GM15510 (cell line): ENCODE results near the gene INO80D.
A peak's percentile ranks its signal among the peaks of the same experiment; 100 is the strongest.

ENCODE experiments used
- POLR2A ChIP-seq: IDR thresholded peaks from 3 replicates; pipeline ENCODE4 v1.6.1; 2011; ENCODE audit warnings: borderline replicate concordance; ENCODE audit not compliant: insufficient read length; ENCODE audit errors: extremely low read depth

INO80D gene

DNA sequence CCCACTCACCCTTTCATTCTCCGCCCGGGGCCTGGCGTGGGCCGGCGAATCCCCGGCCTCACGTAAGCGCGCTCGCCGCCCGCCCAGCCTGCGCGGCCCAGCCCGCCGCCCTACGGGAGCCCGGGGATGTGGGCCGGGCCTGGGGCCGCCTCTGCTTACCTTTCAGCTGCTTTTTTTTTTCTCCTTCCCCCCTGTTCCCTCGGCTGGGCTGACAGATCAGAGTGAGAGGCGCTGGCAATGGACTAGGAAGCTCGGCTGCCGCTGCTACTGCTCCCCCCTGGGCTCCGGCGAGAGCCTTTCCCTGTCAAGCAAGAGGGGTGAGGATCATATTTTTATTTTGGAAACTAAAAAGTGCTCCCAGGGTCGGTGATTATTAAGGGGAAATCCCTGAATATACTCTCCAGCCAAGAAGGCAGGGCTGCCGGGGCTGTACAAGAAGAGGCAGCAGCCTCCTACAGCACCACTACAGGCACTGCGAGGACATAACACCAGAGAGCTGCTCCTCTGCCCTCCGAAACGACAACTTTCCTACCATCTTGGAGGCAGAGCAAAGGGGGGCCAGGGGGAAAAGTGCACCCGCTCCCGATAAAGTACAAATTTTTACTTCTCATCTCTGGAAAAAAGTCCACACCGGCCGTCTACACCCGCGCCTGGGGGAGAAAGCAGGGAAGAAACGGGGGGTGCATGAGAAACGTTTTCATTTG, at the start of gene INO80D:
TSS of gene INO80D (minus strand) at position 433 of the 704 bp plus-strand sequence. CDS start 23,158 bp downstream, outside the sequence.
- peak; percentile 51 for TF ChIP-seq POLR2A

DNA sequence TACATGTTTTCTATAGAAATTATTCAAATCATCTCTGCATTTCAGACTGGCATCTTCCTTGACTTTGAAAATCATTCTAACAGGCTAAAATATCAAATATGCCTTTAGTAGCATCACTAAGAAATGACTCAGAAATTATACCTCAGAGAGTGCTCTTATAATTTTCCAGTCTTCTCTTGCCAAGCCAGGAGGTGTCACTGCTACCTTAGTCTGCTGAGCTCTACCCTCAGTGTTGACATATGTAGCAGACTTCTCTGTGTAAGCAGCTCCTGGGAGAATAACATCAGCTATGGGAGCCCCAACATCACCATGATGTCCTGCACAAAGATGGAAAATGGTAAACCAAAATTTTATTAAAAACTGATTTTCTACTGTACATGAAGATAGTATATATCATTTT, 41.7 kb upstream of the INO80D start:
- TF ChIP-seq POLR2A: no peak

GRCh38 chr2:206125901-206126300, 39.9 kb upstream of the INO80D start:
- no peak for TF ChIP-seq POLR2A

- TF ChIP-seq POLR2A: no peak
These were observed 30.3 kb upstream of the INO80D start for GRCh38 chr2:206116278-206116677.

- no peak for TF ChIP-seq POLR2A
These were observed 29.1 kb upstream of the INO80D start for GRCh38 chr2:206115026-206115578.

- no peak for TF ChIP-seq POLR2A
These were observed 27.0 kb upstream of the INO80D start for GRCh38 chr2:206112846-206113547.

DNA sequence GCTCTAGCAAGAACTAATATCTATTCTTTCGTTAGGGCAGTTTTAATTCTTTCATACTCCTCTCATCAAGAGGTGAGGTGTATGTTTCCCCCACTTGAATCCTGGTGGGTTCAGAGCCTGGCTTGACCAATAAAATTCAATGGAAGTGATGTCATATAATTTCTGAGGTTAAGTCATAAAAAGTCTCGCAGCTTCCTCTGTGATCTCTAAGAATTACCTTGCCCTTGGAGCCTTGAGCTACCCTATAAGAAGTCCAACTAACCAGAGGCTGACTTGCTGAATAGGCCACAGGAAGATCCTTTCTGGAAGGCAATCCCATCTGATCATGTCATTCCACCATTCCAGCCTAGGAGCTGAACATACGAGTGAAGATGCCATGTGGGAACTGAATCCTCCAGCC, 26.1 kb upstream of the INO80D start:
- no peak for TF ChIP-seq POLR2A

DNA sequence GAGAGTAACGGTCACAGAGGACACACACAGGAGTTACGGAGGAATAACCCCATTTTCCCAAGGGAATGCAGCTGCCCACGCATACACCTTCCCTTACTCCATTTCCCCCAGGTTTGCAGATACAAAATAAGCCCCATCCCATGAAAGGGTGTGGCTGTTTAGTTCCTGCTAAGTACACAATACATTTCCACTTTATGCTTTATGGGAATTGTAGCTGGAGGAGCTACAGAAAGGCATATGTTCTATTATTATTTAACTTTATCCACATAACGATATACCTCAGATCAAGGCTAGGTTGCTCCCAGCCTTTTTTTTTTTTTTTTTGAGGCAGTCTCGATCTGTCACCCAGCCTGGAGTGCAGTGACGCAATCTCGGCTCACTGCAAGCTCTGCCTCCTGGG, 22.7 kb upstream of the INO80D start:
- TF ChIP-seq POLR2A: no peak

DNA sequence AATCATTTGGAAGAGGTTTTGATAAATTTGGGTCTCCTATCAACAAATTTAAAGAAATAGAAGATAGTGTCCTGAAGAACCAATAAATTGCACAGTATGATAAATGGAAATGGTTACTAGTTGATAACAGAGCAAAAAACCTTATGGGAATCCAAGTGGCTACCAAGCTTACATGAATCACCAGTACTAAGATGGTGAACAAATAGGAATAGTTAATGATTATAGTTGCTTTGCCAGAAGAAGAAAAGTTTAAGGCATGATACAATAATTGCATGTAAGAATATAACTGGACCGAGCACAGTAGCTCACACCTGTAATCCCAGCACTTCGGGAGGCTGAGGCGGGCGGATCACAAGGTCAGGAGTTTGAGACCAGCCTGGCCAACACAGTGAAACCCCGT, 19.6 kb upstream of the INO80D start:
- TF ChIP-seq POLR2A: no peak

GRCh38 chr2:206105038-206105437, 19.1 kb upstream of the INO80D start:
- TF ChIP-seq POLR2A: no peak

DNA sequence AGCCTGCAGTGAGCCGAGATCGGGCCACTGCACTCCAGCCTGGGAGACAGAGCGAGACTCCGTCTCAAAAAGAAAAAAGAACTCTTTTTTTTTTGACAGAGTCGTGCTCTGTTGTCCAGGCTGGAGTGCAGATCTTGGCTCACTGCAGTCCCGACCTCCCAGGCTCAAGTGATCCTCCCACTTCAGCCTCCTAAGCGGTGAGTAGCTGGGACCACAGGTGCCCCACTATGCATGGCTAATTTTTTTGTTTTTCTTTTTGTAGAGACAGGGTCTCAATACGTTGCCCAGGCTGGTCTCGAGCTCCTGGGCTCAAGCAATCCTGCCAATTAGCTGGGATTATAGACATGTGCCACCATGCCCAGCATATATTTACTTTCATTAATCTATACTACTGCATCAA, 12.5 kb upstream of the INO80D start:
- no peak for TF ChIP-seq POLR2A

- TF ChIP-seq POLR2A: no peak
These were observed 10.9 kb upstream of the INO80D start for GRCh38 chr2:206096876-206097275.

- TF ChIP-seq POLR2A: no peak
These were observed 9.8 kb upstream of the INO80D start for GRCh38 chr2:206095536-206096332.

DNA sequence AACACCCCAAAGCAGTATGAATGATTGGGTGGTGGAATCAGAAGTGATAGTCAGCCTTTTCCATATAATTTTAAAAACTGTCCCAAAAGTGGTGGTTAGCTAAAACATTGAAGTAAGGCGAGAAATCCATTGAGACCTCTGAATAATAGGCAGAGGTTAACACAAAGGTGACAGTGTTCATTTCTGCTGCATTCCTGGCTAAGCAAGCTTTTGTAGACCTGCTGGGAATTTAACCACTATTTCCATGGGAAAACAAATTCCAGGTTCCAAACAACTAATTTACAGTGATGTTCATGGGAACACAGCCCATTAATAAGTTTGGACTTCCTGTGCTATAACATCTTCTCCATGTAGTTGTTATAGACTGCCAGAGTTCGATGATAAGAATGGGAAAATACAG, 6.3 kb upstream of the INO80D start:
- no peak for TF ChIP-seq POLR2A

DNA sequence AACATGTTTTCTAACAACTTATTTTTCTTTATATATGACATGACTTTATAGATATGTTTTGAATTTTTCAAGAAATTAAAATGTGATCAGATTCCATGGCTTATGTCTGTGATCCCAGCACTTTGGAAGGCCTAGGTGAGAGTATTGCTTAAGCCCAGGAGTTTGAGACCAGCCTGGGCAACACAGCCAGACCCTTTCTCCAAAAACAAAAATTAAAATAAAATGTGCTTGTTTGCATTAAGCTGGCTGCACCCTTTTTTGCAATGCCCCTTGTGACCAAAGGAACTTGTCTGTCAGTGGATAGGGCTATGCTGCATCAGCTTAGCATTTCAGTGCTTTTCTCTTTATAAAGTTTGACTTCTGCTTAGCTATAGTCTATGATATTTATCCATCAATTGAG, 2.3 kb upstream of the INO80D start:
- no peak for TF ChIP-seq POLR2A
